Neural progenitor cell (in vitro differentiated cells): ENCODE measurements around the gene PIGN. TPM values are rescaled to one million over a fixed set of nuclear protein-coding genes. Genes with fewer than 3 reads are reported as not detected.

ENCODE experiments used
- DNase-seq: peaks from one replicate; pipeline ENCODE4 v3.0.0-alpha.2; 2016; ENCODE audit warnings: low spot score
- H2AFZ ChIP-seq: fragments of 200-600 bp; sonication (generic); replicated peaks from 2 replicates; pipeline ENCODE4 v1.6.1; 2016; ENCODE audit warnings: antibody characterized with exemption
- H3F3A ChIP-seq: fragments of 200-600 bp; sonication (generic); 2 replicates; pipeline ENCODE4 v1.6.1; 2016; ENCODE audit warnings: antibody characterized with exemption, low read depth
- H3K27ac ChIP-seq: fragments of 200-600 bp; sonication (generic); 2 replicates; pipeline ENCODE4 v1.5.1; 2016; ENCODE audit warnings: mild to moderate bottlenecking
- H3K27me3 ChIP-seq: fragments of 200-600 bp; sonication (generic); 2 replicates; pipeline ENCODE4 v1.6.1; 2016; ENCODE audit warnings: mild to moderate bottlenecking, moderate library complexity
- H3K36me3 ChIP-seq: fragments of 200-600 bp; sonication (generic); 2 replicates; pipeline ENCODE4 v1.5.1; 2016
- H3K4me1 ChIP-seq: fragments of 200-600 bp; sonication (generic); 2 replicates; pipeline ENCODE4 v1.6.1; 2016; ENCODE audit warnings: mixed run types
- H3K4me2 ChIP-seq: fragments of 200-600 bp; sonication (generic); 2 replicates; pipeline ENCODE4 v1.6.1; 2016
- H3K4me3 ChIP-seq: fragments of 200-600 bp; sonication (generic); 2 replicates; pipeline ENCODE4 v1.5.1; 2016
- H3K79me2 ChIP-seq: fragments of 200-600 bp; sonication (generic); 2 replicates; pipeline ENCODE4 v1.6.1; 2016; ENCODE audit warnings: low read depth
- H3K9ac ChIP-seq: fragments of 200-600 bp; sonication (generic); 2 replicates; pipeline ENCODE4 v1.6.1; 2016
- H3K9me3 ChIP-seq: fragments of 200-600 bp; sonication (generic); 2 replicates; pipeline ENCODE4 v1.5.1; 2016; ENCODE audit warnings: low read depth
- H4K20me1 ChIP-seq: fragments of 200-600 bp; sonication (generic); 2 replicates; pipeline ENCODE4 v1.6.1; 2016; ENCODE audit warnings: low read depth
- H3K27ac Mint-ChIP-seq: 3 replicates; pipeline ENCODE4 v1.8.0; 2021; ENCODE audit warnings: mixed read lengths
- H3K27me3 Mint-ChIP-seq: 2 replicates; pipeline ENCODE4 v1.8.0; 2022; ENCODE audit warnings: low read depth, mild to moderate bottlenecking, inconsistent platforms, moderate library complexity, mixed read lengths; ENCODE audit not compliant: insufficient read depth
- H3K36me3 Mint-ChIP-seq: 3 replicates; pipeline ENCODE4 v1.8.0; 2021; ENCODE audit warnings: mixed read lengths
- H3K4me1 Mint-ChIP-seq: 3 replicates; pipeline ENCODE4 v1.8.0; 2021; ENCODE audit warnings: mixed read lengths
- H3K4me3 Mint-ChIP-seq: 3 replicates; pipeline ENCODE4 v1.8.0; 2021; ENCODE audit warnings: mild to moderate bottlenecking, moderate library complexity, mixed read lengths
- H3K9me3 Mint-ChIP-seq: 3 replicates; pipeline ENCODE4 v1.8.0; 2020; ENCODE audit warnings: mixed read lengths
- CTCF ChIP-seq: fragments of 200-600 bp; sonication (generic); IDR thresholded peaks from 2 replicates; pipeline ENCODE4 v1.5.1; 2017; ENCODE audit warnings: antibody characterized with exemption, mild to moderate bottlenecking
- EZH2 ChIP-seq: fragments of 200-600 bp; sonication (generic); IDR thresholded peaks from 2 replicates; pipeline ENCODE4 v1.6.1; 2017; ENCODE audit warnings: antibody characterized with exemption, mild to moderate bottlenecking, moderate library complexity
- EZH2phosphoT487 ChIP-seq: fragments of 200-600 bp; sonication (generic); IDR thresholded peaks from 2 replicates; pipeline ENCODE4 v1.6.1; 2017; ENCODE audit warnings: antibody characterized with exemption
- total RNA-seq: library from RNA; depleted of rRNA; stranded (reverse); fragments of >200 nt; gene quantifications from 2 replicates; pipeline ENCODE4 v1.2.3, GENCODE V29; 2015; ENCODE audit warnings: low replicate concordance

Gene PIGN
- total RNA-seq, 1 donor from 2014 or later = 48.9 TPM

DNA sequence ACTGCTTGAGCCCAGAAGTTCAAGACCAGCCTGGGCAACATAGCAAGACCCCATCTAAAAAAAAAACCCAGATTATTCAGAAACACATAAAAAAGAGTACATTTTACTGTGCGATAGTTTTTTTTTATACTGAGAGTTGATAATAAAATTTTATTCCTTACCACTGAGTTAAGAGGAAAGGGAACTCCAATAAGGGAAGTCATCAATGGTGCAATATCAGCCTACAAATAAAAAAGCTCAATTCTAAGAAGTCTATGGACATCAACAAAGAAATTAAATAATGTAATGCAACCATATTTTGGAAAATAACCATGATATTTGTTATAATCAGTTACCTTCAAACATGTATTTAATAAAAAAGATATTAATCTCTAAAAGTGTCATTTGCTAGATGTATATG is 46.6 kb downstream of the PIGN start:
- Mint-ChIP-seq H3K4me1 (no peaks in the 10 kb centered on the region), H3K27ac (no peak overlapping the region), H3K27me3 (no peaks in the 10 kb centered on the region), H3K9me3 (no peaks in the 10 kb centered on the region), H3K36me3 (peaks cover 5% of the 10 kb centered on the region), H3K4me3 (no peak overlapping the region)
- Histone ChIP-seq H3K9ac (no peak overlapping the region), H3F3A (peaks cover 7% of the 10 kb centered on the region), H3K9me3 (no peaks in the 10 kb centered on the region), H3K4me2 (no peak overlapping the region), H4K20me1 (no peaks in the 10 kb centered on the region), H3K79me2 (no peaks in the 10 kb centered on the region), H3K4me1 (peaks cover 3% of the 10 kb centered on the region), H3K36me3 (peaks cover 6% of the 10 kb centered on the region), H3K27ac (no peak overlapping the region), H2AFZ (no peak overlapping the region), H3K4me3 (no peak overlapping the region), H3K27me3 (no peaks in the 10 kb centered on the region)
- TF ChIP-seq EZH2phosphoT487 (no peak), CTCF (no peak), EZH2 (no peak)
- no peak for DNase-seq

DNA sequence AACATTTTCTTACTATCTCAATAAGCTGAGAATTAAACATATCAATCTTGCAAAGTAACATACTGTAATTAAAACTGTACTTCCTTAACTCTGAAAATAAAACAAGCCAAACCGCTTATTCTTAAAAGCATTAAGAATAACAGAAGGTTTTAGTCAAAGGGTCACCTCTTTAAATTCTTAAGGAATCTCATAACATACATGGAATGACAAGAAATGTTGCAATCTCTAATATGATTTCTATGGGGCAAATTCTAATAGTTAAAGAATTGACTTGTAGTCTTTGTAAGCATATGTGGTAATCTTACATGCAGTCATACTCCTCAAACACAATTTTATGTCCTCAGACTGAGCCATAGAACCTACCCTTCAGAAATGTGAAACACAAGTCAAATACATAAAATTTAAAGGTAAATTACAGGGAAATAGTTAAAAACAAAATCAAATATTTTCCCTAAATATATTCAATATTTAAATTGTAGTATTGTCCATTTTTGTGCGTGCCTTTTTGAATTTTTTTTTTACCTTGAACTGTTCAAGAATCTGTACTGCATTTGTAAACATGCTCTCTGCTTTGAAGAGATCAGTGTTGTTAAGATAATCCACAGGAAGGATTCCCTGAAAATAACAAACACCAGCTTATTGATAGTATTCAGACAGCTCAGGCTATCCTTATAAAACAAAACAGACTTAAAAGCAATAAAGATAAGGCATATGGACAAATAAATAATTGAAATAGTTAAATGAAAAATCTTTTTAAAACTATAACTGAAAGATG is 48.2 kb downstream of the PIGN start:
- Mint-ChIP-seq H3K27ac (no peak overlapping the region), H3K9me3 (no peaks in the 10 kb centered on the region), H3K4me3 (no peak overlapping the region), H3K36me3 (peaks cover 5% of the 10 kb centered on the region), H3K27me3 (no peaks in the 10 kb centered on the region), H3K4me1 (peaks cover 4% of the 10 kb centered on the region)
- Histone ChIP-seq H3K9ac (no peak overlapping the region), H3K4me1 (peaks cover 3% of the 10 kb centered on the region), H3K36me3 (peaks cover 6% of the 10 kb centered on the region), H3K9me3 (no peaks in the 10 kb centered on the region), H2AFZ (no peak overlapping the region), H3K79me2 (no peaks in the 10 kb centered on the region), H4K20me1 (no peaks in the 10 kb centered on the region), H3F3A (peaks cover 7% of the 10 kb centered on the region), H3K27ac (no peak overlapping the region), H3K4me3 (no peak overlapping the region), H3K4me2 (no peak overlapping the region), H3K27me3 (no peaks in the 10 kb centered on the region)
- no peak for DNase-seq
- TF ChIP-seq EZH2 (no peak), EZH2phosphoT487 (no peak), CTCF (no peak)

- Histone ChIP-seq H3F3A (peaks cover 5% of the 10 kb centered on the region), H3K9ac (no peak overlapping the region), H3K4me2 (no peak overlapping the region), H4K20me1 (no peaks in the 10 kb centered on the region), H3K9me3 (no peaks in the 10 kb centered on the region), H3K27me3 (no peaks in the 10 kb centered on the region), H2AFZ (no peak overlapping the region), H3K36me3 (no peaks in the 10 kb centered on the region), H3K27ac (no peak overlapping the region), H3K79me2 (no peaks in the 10 kb centered on the region), H3K4me3 (no peak overlapping the region), H3K4me1 (no peaks in the 10 kb centered on the region)
- peak; percentile 76 for DNase-seq
- H3K9me3 Mint-ChIP-seq = no peaks in the 10 kb centered on the region
- H3K27ac Mint-ChIP-seq = no peak overlapping the region
- TF ChIP-seq CTCF = peak; percentile 100
- TF ChIP-seq EZH2phosphoT487 = no peak
- H3K27me3 Mint-ChIP-seq = no peaks in the 10 kb centered on the region
- no peak overlapping the region for H3K4me3 Mint-ChIP-seq
- peaks cover 14% of the 10 kb centered on the region for H3K4me1 Mint-ChIP-seq
- peaks cover 2% of the 10 kb centered on the region for H3K36me3 Mint-ChIP-seq
Measured at GRCh38 chr18:62131301-62131909, 55.5 kb downstream of the PIGN start.
